Muscle layer of duodenum (tissue), 2 donors: ENCODE data around the gene CADPS.

Source experiments
- H3K27ac ChIP-seq: one replicate; pipeline ENCODE4 v1.7.0; 2013; ENCODE audit warnings: mild to moderate bottlenecking, low read length
- H3K27me3 ChIP-seq: one replicate; pipeline ENCODE4 v1.7.0; 2013; ENCODE audit warnings: low read depth, mild to moderate bottlenecking, control low read depth, low read length
- H3K36me3 ChIP-seq, 2 donors: one replicate each; pipeline ENCODE4 v1.7.0; 2013; ENCODE audit warnings: low read length in 2 of 2, control low read depth in 1 of 2, mild to moderate bottlenecking in 1 of 2; ENCODE audit not compliant: insufficient read depth in 2 of 2, control insufficient read depth in 1 of 2
- H3K4me1 ChIP-seq, 2 donors: one replicate each; pipeline ENCODE4 v1.7.0; 2013; ENCODE audit warnings: low read length in 2 of 2, mild to moderate bottlenecking in 2 of 2, control low read depth in 1 of 2, moderate library complexity in 1 of 2; ENCODE audit not compliant: insufficient read depth in 2 of 2, control insufficient read depth in 1 of 2
- H3K4me3 ChIP-seq, 2 donors: one replicate each; pipeline ENCODE4 v1.7.0; 2013; ENCODE audit warnings: low read length in 2 of 2, low read depth in 1 of 2, mild to moderate bottlenecking in 1 of 2
- H3K9me3 ChIP-seq, 2 donors: one replicate each; pipeline ENCODE4 v1.7.0; 2013; ENCODE audit warnings: low read length in 2 of 2, control low read depth in 1 of 2, mild to moderate bottlenecking in 1 of 2; ENCODE audit not compliant: control insufficient read depth in 1 of 2
- donor health status: healthy.

The CADPS gene

DNA sequence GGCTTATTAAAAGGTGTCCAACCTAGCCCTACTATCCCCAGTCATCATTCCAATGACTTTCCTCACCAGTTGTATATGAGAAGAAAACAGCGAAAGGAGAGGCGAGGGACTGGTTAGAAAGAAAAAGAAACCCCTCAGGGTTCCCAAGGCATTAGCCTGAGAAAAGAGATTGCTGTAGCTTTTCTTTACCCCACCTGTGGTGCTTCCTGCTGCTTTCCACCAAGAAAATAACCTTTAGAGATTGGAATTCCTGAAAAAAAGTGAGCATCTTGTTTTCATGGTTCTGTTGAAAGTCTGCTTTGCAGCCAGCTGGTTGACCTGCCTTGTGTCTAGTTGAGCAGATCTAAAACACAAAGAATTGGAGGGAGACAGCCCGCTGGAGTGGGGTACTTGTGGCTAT is 196.4 kb downstream of the CADPS start:
- Histone ChIP-seq H3K9me3 (no peaks in the 10 kb centered on the region), H3K27me3 (no peaks in the 10 kb centered on the region), H3K4me3 (no peak overlapping the region)

DNA sequence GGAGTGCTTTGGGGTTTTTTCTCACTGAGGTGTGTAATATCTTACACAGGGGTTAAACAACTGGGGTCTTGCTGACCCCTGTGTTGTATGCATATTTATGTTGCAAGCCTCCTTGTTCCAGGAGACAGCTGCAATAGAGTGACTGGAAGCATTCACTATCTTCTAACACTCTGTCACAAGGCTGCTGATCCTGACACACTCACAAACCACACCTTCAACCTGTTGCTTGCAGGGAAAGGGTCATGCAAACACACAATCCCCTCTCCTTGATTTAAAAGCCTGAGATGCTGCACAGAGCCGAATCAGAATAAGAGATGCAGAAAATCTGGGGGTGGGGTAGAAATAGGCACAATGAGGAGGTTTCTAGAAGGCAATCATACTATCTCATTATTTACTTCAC is 197.3 kb downstream of the CADPS start:
- H3K36me3 ChIP-seq = no peaks in the 10 kb centered on the region
- H3K4me1 ChIP-seq = no peaks in the 10 kb centered on the region
- H3K27me3 ChIP-seq = no peaks in the 10 kb centered on the region
- H3K27ac ChIP-seq = no peak overlapping the region
- H3K4me3 ChIP-seq = no peak overlapping the region
- H3K9me3 ChIP-seq = no peaks in the 10 kb centered on the region

More for the DNA sequence above, 196.4 kb downstream of the CADPS start:
- Histone ChIP-seq H3K36me3 (no peaks in the 10 kb centered on the region), H3K4me1 (no peaks in the 10 kb centered on the region), H3K27ac (no peak overlapping the region)

DNA sequence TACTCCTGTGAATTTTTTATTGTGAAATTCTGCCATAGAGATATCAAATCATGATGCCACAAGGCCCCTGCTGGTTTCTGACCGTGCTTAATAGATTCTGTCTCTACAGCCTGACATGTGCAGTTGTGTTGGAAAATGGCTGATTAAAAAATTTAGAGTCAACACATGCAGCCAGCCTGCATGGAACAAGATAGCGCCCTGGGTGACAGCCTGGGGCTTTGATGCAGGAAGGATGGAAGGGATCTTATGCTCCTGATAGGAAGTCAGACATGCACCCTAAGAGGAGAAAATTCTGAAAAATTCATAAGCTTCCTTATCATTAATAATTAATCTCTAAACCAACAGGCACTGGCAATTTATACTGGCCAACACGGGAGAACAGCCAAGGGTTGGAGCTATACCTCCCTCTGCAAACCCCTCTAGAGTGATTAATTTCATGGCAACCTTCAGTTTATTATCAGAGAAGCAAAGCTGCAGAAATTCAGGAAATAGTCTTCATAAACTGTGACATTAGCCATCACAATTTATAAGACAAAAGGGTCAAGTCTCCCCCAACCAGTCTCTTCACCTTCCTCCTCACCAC is 198.4 kb downstream of the CADPS start:
- H3K4me1 ChIP-seq = no peaks in the 10 kb centered on the region
- no peaks in the 10 kb centered on the region for H3K9me3 ChIP-seq
- no peaks in the 10 kb centered on the region for H3K27me3 ChIP-seq
- H3K4me3 ChIP-seq = no peak overlapping the region
- no peaks in the 10 kb centered on the region for H3K36me3 ChIP-seq
- H3K27ac ChIP-seq = no peak overlapping the region

DNA sequence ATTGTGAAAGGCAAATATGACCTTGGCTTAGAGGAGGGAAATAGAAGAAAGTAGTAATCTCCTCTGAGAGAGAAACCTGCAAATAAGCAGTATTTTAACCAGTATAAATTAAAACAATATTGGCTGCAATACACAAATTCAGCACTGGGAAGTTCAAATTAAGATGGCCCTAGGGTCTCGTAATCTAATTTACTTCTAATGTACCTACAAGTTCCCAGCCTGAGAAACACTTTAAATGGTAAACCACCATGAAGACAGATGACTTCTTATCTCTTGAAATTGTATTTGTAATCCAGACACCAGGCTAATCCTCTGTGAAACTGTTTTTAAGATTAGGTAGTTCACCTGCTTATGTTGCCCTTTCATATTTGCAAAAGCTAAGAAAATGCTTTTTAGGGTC is 199.7 kb downstream of the CADPS start:
- Histone ChIP-seq H3K27me3 (no peaks in the 10 kb centered on the region), H3K4me1 (no peaks in the 10 kb centered on the region), H3K9me3 (no peaks in the 10 kb centered on the region), H3K36me3 (no peaks in the 10 kb centered on the region), H3K27ac (no peak overlapping the region), H3K4me3 (no peak overlapping the region)

DNA sequence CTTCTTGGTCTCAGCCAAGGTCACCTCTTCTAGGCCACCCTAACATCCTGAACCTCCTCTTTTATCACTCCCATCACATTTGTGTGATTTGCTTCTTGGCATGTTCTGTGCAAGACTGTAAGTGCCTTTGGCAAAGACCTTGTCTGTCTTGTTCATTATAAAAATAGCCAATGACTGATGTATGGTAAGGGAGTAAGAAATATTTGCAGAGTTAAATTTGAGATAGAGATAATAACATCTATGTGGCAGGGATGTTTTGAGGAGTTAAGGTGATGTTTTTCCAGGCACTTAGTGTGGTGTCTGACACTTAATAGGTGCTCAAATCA is 202.3 kb downstream of the CADPS start:
- Histone ChIP-seq H3K9me3 (no peaks in the 10 kb centered on the region), H3K36me3 (no peaks in the 10 kb centered on the region), H3K4me3 (no peak overlapping the region), H3K4me1 (no peaks in the 10 kb centered on the region), H3K27me3 (no peaks in the 10 kb centered on the region), H3K27ac (no peak overlapping the region)

DNA sequence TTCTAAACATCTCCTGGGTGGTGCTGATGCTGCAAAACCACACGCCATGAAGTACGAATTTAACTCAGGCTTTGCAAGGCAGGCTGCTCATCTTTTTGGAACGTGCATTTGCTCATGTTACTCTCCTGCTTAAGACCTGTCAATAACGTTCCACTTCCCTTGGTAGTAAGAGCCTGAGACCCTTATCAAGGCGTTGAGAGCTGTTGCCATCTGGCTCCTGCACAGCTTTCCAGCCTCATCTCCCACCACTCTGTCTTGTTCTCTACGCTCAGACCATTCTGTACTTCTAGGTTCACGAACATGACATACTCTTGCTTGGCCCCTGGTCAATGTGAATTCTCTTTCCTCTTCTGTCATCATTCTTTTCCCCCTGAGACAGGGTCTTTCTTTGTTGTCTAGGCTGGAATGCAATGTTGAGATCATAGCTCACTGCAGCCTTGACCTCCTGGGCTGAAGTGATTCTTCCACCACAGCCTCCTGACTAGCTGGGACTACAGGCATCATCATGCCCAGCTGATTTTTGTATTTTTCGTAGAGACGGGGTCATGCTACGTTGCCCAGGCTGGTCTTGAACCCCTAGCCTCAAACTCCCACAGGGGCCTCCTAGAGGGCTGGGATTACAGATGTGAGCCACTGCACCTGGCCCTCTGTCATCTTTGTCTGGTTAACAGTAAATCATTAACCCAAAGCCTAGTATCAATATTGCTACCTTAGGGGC is 202.8 kb downstream of the CADPS start:
- H3K27ac ChIP-seq = no peak overlapping the region
- H3K9me3 ChIP-seq = no peaks in the 10 kb centered on the region
- H3K4me3 ChIP-seq = no peak overlapping the region
- no peaks in the 10 kb centered on the region for H3K4me1 ChIP-seq
- H3K27me3 ChIP-seq = no peaks in the 10 kb centered on the region
- no peaks in the 10 kb centered on the region for H3K36me3 ChIP-seq

DNA sequence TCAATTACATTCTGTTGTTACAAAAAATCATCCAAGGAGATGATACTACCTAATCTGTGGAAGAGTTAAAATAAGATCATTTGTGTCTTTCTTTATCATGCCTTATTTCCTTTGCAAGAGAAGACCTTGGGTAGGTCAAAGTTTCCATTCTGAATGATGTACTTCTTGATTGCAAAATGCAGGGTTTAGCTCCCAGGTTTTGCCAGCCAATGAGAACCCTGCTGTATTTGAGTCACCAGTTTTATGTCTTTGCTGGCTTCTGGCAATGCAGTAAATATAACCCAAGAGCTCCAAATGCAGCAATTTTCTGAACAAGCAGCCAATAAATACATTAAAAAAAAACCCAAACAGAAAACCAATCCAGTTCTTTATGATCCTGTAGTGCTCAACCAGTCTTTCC is 204.9 kb downstream of the CADPS start:
- Histone ChIP-seq H3K4me1 (no peaks in the 10 kb centered on the region), H3K27ac (no peak overlapping the region), H3K27me3 (no peaks in the 10 kb centered on the region), H3K9me3 (no peaks in the 10 kb centered on the region), H3K4me3 (no peak overlapping the region), H3K36me3 (no peaks in the 10 kb centered on the region)

DNA sequence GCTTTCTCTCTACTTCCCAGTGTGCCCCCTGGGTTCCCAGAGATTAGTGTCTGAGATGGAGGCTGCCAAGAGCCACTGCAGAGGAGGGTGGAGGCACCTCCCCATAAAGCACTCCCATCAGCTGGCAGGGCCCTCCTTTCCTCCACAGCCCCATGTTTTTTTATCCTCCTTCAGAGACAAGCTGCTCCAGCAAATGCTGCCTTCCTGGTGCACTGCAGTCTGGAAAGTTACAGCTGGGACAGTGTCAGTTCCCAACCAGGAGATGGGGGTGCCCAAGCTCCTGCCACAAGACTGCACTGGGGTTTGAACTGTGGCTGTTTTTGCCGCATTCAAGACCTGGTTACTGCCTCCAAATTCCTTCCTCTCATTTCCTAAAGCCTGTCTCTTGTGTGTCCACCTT is 206.1 kb downstream of the CADPS start:
- Histone ChIP-seq H3K36me3 (no peaks in the 10 kb centered on the region), H3K9me3 (no peaks in the 10 kb centered on the region), H3K4me1 (no peaks in the 10 kb centered on the region), H3K27ac (no peak overlapping the region), H3K27me3 (no peaks in the 10 kb centered on the region), H3K4me3 (no peak overlapping the region)

DNA sequence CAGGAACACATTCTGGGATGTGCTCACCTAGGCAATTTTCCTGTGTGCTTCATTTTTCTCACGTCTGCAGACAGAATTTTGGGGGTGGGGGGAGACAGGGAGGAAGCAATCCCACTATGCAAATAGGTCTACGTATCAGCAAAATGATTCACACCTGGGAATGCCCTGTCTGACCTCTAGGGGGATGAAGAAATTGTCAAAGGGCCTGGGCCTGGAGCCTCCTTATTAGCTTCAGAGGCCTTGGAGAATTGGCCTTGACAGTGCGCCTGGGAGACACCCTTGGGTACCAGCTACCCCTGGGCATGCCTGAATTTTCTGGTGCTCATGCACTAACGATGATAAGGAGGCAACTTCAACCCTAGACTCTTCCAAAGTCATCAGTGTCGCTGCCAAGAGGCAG is 207.5 kb downstream of the CADPS start:
- Histone ChIP-seq H3K4me3 (no peak overlapping the region), H3K36me3 (no peaks in the 10 kb centered on the region), H3K27me3 (no peaks in the 10 kb centered on the region), H3K27ac (no peak overlapping the region), H3K9me3 (no peaks in the 10 kb centered on the region), H3K4me1 (no peaks in the 10 kb centered on the region)

DNA sequence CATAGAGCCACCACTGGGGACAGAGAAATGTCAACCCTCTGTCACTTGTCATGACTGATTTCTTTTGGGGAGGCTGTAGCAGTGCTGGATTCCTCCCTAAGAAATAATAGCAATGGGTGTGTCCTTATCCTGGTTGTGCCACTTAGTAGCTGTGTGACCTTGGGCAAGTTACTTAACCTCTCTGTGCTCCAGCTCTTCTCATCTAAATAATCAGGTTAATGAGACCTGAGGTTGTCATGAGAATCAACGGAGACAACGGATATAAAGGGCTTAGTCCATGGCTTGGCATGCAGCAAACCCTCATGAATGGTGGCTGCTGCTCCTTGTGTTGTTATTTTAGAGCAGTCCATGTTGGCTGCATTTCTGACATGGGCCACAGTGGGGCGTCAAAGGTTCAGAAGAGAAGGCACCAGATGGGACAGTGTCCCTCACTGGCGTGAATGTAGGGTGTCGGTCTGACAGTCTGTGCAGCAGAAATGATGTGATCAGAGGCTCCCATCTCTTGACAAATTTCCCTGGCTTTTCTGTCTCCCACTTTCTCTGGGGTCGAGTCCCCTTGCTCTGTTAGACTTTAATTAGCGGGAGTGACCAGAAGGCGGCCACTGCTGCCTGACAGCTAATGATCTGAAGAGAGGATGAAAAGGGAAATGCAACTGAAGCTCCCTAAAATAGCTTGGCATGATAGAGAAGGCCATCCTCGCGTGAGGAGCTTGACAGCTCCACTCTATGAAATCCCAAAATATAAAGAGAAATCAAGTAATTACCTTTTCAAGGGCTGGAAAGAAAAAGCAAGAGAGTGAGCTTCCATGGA is 209.4 kb downstream of the CADPS start:
- H3K27ac ChIP-seq = no peak overlapping the region
- no peak overlapping the region for H3K4me3 ChIP-seq
- H3K4me1 ChIP-seq = no peaks in the 10 kb centered on the region
- no peaks in the 10 kb centered on the region for H3K27me3 ChIP-seq
- no peaks in the 10 kb centered on the region for H3K36me3 ChIP-seq
- no peaks in the 10 kb centered on the region for H3K9me3 ChIP-seq

DNA sequence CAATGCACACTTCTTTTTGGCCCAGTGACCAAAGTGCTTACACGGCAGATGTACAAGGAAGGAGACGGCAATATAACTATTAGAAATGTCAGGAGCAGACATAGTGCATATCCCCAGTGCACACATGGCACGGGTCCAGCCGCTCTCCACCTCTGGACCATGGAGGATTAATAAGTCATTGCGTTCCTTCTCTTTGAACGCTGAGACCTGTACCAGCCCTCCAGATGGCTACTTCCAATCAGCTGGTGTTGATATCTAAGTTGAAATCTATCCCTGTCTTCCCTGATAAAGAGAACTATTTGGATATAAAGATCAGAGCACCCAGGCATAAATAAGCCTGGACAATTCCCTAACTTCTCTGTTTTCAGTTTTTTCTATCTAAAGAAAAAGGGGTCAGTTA is 212.5 kb downstream of the CADPS start:
- no peaks in the 10 kb centered on the region for H3K4me1 ChIP-seq
- no peaks in the 10 kb centered on the region for H3K9me3 ChIP-seq
- no peaks in the 10 kb centered on the region for H3K27me3 ChIP-seq
- no peaks in the 10 kb centered on the region for H3K36me3 ChIP-seq
- no peak overlapping the region for H3K27ac ChIP-seq
- no peak overlapping the region for H3K4me3 ChIP-seq
